CD4-positive, alpha-beta T cell treated with Interleukin-17A for 4 hours (primary cell): ENCODE data around the gene RPS6KC1.
"Not testable (repeated sequence)": the region's sequence is repeated elsewhere in the genome, so short reads cannot be mapped to it uniquely, and the experiment has no call there.

Source experiments
- DNase-seq: peaks from one replicate; pipeline ENCODE4 v3.0.0-alpha.2; 2020; ENCODE audit warnings: mixed read lengths

RPS6KC1 gene, protein sequence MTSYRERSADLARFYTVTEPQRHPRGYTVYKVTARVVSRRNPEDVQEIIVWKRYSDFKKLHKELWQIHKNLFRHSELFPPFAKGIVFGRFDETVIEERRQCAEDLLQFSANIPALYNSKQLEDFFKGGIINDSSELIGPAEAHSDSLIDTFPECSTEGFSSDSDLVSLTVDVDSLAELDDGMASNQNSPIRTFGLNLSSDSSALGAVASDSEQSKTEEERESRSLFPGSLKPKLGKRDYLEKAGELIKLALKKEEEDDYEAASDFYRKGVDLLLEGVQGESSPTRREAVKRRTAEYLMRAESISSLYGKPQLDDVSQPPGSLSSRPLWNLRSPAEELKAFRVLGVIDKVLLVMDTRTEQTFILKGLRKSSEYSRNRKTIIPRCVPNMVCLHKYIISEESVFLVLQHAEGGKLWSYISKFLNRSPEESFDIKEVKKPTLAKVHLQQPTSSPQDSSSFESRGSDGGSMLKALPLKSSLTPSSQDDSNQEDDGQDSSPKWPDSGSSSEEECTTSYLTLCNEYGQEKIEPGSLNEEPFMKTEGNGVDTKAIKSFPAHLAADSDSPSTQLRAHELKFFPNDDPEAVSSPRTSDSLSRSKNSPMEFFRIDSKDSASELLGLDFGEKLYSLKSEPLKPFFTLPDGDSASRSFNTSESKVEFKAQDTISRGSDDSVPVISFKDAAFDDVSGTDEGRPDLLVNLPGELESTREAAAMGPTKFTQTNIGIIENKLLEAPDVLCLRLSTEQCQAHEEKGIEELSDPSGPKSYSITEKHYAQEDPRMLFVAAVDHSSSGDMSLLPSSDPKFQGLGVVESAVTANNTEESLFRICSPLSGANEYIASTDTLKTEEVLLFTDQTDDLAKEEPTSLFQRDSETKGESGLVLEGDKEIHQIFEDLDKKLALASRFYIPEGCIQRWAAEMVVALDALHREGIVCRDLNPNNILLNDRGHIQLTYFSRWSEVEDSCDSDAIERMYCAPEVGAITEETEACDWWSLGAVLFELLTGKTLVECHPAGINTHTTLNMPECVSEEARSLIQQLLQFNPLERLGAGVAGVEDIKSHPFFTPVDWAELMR

DNA sequence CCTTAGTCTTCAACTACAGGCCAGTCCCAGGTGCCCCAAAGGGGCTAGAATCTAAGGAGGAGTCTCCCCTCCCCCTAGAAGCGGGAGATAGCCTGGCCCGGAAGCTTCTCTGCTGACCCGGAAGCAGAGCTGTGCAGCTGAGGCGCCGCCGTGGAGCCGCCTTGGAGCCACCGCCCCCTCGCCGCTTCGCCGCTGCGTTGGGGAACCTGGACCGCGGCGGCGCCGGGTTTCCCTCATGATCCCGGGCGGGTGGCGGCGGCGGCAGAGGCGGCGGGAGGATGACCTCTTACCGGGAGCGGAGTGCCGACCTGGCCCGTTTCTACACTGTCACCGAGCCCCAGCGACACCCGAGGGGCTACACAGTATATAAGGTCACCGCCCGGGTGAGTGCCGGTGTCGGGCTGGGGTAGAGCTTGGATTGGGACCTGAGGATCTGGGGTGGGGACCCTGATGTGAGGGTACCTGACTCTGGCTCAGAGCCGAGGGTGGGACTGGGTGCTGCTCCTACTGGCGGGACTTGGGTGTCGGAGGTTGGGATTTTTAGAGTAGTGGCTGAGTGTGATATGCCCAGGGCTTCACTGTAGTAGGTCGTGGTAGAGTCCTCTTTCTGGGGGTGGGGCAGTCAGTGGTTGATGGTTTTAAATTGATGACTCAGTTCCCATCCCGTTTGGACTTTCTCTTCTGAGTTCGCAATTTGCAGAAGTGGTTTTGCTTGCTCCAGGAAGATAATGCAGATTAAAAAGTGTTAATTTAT, at the start of gene RPS6KC1:
RPS6KC1 (plus strand) TSS at position 115 of the 754 bp plus-strand sequence; CDS start at position 279, 164 bp downstream.
- peak; percentile 84 for DNase-seq

DNA sequence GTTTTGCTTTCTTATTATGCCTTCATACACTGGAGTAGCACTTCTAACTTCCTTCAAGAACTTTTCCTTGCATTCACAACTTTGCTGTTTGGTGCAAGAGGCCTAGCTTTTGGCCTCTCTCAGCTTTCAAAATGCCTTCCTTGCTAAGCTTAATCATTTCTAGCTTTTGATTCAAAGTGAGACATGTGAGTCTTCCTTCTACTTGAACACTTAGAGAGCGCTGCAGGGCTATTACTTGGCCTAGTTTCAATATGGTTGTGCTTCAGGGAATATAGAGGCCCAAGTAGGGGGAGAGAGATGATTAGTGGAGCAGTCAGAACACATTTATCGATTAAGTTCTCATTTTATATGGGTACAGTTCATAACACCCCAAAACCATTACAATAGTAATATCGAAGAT, 47.8 kb upstream of the RPS6KC1 start:
- DNase-seq: no peak

DNA sequence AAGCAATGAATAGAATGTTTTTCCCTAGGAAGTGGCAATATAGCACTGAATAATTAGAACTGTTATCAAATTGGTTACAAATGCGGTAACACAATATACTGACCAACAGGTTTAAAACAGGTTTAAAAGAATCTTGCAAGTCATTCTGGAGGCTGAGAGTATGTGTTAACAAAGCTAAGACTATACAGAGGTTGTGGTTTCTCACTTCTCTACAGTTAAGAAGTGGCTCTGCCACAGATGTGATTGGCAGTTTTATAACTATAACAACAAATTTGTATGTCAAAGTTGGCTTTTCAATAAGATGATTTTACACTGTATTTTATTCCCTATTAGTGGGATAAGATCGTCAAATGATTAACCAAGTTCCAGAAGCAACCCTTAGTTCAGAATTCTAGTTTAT, 42.5 kb upstream of the RPS6KC1 start:
- DNase-seq: no peak

DNA sequence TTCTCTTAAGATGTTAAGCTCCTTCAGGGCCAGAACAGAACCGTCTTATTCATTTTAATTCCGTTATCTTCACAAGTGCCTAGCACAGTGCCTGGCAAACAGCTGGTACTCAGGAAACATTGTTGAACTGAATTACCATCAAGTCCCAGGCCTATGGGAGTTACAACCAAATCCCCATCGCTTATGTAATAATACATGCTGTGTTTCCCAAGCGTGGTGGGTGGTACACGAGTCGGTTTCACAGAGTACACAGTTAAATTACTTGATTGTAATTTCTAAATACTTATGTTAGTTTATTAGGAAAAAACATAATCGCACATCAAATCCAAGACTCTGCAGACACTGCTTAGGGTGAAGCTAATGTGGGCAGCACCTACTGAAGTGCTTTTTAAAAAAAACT, 36.4 kb upstream of the RPS6KC1 start:
- no peak for DNase-seq

DNA sequence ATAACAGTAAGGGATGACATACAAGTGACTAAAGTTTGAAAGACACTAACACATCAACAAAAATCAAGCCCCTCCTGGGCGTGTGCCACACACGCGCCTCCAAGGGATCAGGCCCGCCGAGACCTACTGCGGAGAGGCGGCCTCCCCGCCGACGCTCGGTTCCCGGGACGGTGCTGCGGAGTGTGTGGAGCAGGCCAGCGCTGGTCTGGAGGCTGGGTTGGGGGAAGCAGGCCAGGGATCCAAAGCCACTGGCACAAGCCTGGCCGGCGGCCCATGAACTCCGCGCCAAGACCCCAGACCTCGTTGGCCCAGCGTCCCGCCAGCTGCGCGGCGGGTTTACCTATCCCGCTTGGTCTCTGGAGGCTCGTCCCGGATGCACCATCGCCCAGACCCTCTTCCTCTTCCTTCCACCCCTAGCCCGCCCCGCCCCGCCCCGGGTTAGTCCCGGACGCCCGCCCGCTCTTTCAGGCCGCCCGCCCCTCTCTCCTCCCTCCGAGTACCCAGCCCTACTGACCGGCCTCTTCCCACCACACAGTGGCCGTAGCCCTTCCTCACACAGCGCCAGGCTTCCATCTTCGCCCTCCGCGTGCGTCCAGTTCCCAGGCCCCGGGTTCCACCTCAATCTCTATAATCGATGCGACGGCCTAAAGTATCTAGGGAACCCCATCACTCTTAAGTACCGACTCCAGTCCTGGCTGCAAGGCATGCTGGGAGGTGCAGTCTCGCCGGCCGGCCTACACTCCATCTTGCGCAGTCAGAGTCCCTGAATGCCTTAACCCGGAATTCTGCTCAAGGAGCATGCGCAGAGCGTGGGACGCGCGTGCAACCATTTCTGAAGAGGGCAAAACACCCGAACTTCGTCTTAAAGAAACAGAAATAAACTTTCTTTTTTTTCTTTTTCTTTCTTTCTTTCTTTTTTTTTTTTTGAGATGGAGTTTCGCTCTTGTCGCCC, 35.7 kb upstream of the RPS6KC1 start, which contains the start of gene ANGEL2:
ANGEL2 (minus strand) TSS at position 769 of the 952 bp plus-strand sequence; CDS start at position 573, 196 bp downstream.
- peak; percentile 97 for DNase-seq

DNA sequence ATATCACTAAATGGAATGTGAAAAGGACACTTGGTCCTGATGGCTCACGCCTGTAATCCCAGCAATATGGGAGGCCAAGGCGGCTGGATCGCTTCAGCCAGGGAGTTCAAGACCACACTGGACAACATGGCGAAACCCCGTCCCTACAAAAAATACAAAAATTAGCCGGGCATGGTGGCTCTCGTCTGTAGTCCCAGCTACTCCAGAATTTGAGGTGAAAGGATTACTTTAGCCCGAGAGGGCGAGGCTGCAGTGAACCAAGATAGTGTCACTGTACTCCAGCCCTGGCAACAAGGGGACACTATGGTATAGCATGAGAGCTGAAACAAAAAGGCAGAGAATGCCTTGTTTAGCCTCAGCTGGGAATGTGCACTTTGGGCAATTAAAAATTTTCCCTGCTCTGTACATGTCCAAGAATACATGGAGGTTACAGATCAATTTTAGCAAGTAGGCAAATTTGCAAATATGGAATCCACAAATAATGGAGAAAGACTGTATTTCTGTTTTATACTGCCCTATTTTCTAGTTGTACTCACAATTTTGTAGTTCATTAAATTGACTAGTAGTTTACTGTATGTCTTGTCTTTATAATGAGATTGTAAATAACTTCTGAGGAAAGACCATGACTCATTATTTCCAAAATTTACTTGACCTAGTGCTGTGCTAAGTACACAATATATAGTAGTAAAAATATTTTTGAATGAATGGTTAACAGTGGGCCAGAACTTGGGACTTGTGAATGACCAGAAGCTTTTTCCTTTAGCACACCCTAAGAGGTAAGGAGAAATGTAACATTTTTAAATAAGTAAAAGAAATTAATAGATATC, 33.4 kb upstream of the RPS6KC1 start:
- no peak for DNase-seq

DNA sequence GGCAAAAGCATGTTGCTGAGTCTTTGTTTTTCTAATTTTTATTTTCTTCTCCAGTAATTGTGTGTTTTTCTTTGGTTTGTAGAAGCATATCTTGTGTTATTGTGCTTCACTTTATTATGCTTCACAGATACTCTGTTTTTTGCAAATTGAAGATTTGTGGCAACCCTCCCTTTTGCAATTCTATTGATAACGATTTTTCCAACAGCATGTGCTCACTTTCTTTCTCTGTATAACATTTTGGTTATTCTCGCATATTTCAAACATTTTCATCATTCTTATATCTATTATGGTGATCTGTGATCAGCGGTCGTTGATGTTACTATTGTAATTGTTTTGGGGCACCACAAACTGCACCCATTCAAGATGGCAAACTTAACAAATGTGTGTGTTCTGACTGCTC, 31.6 kb upstream of the RPS6KC1 start:
- DNase-seq: no peak

DNA sequence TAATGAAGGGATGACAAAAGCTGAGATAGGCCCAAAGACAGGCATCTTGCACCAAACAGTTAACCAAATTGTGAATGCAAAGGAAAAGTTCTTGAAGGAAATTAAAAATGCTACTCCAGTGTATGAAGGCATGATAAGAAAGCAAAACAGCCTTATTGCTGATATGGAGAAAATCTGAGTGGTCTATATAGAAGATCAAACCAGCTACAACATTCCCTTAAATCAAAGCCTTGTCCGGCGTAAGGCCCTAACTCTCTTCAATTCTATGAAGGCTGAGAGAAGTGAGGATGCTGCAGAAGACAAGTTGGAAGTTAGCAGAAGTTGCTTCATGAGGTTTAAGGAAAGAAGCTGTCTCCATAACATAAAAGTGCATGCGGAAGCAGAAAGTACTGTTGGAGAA, 31.0 kb upstream of the RPS6KC1 start:
- DNase-seq: no peak

DNA sequence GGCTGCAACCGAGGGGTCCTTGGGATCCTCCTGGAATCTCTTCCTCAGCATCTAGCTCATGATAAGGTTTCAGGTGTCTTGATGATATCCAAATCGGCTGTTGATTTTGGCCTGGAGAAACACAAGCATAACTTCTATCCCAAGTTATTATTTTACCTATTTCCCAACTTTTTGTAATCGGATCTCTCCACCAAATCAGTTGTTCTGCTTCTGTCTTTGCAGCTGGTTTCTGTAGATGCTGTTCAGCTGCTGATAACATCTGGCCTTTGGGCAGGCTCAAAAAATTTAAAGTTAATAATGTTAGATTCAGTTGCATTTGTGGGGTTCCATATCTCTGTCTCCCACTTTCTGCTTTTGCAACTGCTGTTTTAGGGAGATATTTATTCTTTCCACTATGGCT, 24.0 kb upstream of the RPS6KC1 start:
- not testable (repeated sequence) for DNase-seq

DNA sequence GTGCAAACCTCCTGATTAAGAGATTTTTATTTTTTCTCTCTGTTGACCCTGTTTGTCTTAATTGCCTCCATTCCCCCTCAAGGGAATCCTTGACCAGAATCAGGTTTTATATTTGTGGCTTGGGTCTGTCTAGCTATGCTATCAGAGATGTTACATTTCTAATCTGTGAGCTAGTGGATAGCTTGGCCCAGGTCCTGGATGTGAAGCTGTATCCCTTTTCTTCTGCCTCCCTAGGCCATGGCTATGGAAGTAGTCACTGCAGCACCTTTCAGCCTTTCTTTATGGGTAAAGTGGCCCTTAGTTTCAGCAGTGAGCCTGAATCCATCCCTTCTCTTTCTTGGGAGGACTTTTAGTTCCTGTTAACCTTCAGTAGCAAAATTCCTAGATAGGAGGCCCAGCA, 18.4 kb upstream of the RPS6KC1 start:
- DNase-seq: no peak

DNA sequence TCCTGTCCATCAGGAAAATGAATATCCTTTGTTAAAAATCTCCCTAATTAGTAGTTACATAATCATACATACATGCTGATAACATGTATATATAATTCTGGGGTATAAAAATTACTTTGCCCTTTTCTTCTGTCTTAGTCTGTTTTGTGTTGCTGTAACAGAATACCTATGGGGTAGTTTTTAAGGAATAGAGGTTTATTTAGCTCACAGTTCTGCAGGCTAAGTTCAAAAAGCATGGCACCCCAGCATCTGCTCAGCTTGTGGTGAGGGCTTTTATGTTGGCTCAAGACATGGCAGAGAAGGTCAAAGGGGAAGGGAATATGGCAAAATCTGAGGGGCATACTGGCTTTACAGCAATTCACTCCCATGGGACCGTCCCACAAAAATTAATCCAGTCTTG, 16.3 kb upstream of the RPS6KC1 start:
- no peak for DNase-seq

DNA sequence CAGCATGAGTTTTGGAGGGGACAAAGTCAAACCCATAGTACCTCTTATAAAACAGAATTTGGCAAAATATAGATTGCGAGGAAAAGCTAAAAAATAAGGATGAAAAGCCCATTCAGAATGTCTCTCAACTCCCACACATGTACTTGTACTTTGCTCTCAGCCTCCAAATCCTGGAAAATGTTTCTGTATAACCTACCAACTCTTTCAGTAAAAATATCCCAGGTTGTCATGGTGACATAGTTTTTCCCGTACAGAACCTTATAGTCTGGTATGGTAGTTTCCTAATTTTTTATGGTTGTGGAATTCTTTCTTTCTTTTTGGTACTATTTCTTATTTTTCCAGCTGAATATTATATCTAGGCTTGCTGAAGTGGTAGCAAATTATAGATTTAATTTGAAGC, 15.5 kb upstream of the RPS6KC1 start:
- DNase-seq: no peak

DNA sequence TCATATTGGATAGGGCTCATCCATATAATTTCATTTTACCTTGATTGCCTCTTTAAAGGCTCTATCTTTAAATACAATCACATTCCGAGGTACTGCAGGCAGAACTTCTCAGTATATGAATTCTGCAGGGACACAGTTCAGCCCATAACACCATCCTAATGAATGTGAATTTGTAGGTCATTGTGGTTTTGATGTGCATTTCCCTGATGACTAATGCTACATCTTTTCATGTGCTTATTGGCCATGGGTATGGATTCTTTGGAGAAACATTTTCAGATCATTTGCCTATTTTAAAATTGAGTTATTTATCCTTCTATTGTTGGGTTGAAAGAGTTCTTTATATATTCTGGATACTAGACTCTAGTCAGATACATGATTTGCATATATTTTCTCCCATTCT, 9.6 kb upstream of the RPS6KC1 start:
- no peak for DNase-seq

DNA sequence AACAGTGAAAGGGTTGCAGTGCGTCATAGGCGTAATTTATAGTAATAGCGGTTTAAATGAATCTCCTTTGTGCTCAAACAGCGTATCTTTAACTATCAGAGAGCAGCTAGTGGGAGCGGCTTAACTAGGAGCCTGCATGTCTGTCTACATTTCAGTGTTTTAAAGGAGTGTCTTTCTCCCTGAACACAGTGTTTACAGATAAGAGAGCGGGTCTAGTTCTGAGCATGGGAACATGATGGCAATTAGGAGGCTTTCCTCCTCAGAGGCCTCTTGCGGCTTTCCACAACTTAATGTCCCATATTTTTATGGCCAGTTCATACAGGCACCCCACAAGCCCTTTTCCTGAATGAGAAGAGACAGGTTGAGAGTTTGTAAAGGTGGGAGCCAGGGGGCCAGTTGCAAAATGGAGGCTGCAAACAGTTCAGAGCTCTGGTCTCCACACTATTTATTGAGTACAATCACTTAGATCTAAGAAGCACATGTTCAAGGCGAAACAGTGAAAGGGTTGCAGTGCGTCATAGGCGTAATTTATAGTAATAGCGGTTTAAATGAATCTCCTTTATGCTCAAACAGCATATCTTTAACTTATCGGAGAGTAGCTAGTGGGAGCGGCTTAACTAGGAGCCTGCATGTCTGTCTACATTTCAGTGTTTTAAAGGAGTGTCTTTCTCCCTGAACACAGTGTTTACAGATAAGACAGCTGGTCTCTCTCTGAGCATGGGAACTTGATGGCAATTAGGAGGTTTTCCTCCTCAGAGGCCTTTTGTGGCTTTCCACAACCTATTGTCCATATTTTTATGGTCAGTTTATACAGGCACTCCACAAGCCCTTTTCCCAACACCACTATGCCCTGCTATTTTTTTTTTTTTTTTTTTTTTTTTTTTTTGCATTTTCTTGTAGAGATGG, 5.5 kb upstream of the RPS6KC1 start:
- not testable (repeated sequence) for DNase-seq

DNA sequence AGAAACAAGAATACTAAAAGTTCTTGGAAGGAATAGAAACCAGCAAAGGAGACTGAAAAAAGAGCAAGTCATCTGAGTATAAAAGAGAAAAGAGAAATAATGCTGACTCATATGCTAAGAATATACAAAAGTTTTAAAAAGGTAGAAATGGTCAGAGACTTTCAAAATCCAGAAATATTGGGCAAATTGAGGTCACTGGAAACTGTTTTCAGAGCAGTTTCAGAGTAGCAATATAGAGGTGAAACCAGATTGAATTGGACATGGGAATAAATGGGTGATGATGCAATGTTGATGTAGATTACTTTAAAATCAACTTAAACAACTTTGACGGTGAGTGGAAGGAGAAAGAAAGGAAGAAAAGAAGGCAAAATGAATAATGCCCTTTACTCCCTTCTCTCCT, 1.8 kb upstream of the RPS6KC1 start:
- DNase-seq: no peak

DNA sequence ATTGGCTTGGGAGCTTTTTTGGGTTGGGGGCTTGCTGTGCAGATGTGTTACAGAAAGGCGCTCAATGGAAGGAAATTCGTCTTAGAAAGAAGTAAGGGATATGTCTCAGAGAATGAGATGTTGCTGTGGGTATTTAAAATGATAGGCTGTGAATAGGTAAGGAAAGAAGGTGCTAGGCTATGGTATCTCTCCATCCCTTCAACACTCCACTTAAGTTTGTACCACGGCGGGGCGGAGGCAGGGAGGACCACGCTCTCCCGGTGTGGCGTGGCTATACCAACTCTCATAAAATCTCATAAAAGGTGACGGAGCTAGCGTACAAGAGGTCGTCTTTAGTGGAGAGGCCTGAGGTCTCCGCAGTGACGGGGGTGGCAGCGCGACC, 305 bp upstream of the RPS6KC1 start:
- no peak for DNase-seq

DNA sequence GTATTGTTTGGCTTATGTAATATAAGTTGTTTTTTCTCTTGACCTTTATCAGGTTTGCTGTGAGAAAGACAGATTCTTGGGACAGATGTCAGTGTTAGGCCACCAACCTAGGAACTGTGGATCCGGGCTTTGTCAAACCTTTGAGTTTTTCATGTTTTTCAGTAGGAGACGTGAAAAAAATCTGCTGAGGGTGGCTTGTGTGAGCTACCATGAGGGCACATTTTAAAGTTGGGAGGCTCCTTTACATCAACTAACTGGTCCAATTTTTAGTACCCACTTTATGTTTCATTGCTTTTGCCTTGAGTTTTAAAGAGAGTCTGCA, 801 bp downstream of the RPS6KC1 start:
- DNase-seq: no peak

DNA sequence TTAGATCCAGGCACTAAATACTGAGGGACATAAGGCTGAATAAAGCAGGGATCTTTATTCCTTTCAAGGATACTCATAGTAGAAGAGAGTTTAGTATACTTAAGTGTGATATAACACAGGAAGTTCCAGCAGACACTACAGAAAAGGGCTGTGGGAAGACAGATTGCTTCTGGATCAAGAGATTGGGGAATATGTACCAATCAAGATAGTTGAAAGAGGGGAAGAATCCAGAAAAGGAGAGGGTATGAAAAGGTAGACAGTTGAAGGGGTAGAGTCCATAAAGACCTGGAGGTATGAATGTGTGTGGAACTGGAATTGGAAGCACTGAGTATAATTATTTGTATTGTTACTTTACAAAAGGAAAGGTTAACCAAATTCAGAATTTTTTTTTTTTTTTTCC, 2.4 kb downstream of the RPS6KC1 start:
- DNase-seq: no peak

DNA sequence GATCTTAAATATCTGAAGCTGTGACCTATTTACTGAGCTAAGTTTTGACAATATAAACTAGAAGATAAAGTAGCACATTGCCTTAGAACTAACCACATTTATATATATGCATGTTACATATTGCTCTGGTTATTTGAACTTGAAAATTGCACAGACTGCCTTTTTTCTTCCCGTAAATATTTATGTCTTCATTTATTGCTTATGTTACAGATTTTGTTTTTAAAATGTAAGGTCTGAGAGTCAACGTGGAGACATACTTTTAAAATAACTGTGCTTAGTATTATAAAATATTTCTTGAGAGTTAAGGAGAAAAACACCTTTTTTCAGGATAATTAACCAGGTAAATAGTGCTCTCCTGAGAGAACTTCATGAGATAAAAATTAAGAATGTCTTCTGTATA, 3.1 kb downstream of the RPS6KC1 start:
- DNase-seq: no peak
